ENCODE results near the gene COTL1. TPM values are rescaled to one million over a fixed set of nuclear protein-coding genes. Genes with fewer than 3 reads are reported as not detected.

COTL1 gene
- total RNA-seq, 1 donor from 2014 or later = 359 TPM

- no peaks in the 10 kb centered on the region for H3K9me3 ChIP-seq (ENCODE audit: insufficient read depth, low read depth, low read length)
- H3K36me3 ChIP-seq (ENCODE audit: insufficient read depth, low read length) = peaks cover 21% of the 10 kb centered on the region
- H3K9ac ChIP-seq (ENCODE audit: low read length) = peak overlapping the region; percentile 81
- H3K27ac ChIP-seq (ENCODE audit: low read depth, low read length) = no peak overlapping the region
- H3K27me3 ChIP-seq (ENCODE audit: insufficient read depth, low read length) = no peaks in the 10 kb centered on the region
- H4K20me1 ChIP-seq (ENCODE audit: insufficient read depth, low read length) = peaks cover 74% of the 10 kb centered on the region
- FAIRE-seq = no peak
- no peaks in the 10 kb centered on the region for H3K27me3 Mint-ChIP-seq (ENCODE audit: low read depth, unreplicated experiment)
- H3K4me1 Mint-ChIP-seq (ENCODE audit: low read depth, unreplicated experiment) = peaks cover 44% of the 10 kb centered on the region
- no peaks in the 10 kb centered on the region for H3K9me3 Mint-ChIP-seq (ENCODE audit: unreplicated experiment)
- peak overlapping the region; percentile 97 for H3K4me3 Mint-ChIP-seq (ENCODE audit: unreplicated experiment)
- DNase-seq (ENCODE audit: low read depth) = no peak
- peak overlapping the region; percentile 94 for H3K4me2 ChIP-seq (ENCODE audit: low read length)
- H3K27ac Mint-ChIP-seq (ENCODE audit: unreplicated experiment) = peak overlapping the region; percentile 4
- H3K79me2 ChIP-seq (ENCODE audit: insufficient read depth, low read length) = peaks cover 75% of the 10 kb centered on the region
- peaks cover 23% of the 10 kb centered on the region for H3K36me3 Mint-ChIP-seq (ENCODE audit: low read depth, unreplicated experiment)
- TF ChIP-seq, protein P1, sequence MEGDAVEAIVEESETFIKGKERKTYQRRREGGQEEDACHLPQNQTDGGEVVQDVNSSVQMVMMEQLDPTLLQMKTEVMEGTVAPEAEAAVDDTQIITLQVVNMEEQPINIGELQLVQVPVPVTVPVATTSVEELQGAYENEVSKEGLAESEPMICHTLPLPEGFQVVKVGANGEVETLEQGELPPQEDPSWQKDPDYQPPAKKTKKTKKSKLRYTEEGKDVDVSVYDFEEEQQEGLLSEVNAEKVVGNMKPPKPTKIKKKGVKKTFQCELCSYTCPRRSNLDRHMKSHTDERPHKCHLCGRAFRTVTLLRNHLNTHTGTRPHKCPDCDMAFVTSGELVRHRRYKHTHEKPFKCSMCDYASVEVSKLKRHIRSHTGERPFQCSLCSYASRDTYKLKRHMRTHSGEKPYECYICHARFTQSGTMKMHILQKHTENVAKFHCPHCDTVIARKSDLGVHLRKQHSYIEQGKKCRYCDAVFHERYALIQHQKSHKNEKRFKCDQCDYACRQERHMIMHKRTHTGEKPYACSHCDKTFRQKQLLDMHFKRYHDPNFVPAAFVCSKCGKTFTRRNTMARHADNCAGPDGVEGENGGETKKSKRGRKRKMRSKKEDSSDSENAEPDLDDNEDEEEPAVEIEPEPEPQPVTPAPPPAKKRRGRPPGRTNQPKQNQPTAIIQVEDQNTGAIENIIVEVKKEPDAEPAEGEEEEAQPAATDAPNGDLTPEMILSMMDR (IDR thresholded peaks at IDR 0.05; ENCODE audit: insufficient read depth, low read depth, low read length) = no peak
- no peak for TF ChIP-seq EZH2 (IDR thresholded peaks at IDR 0.05; ENCODE audit: insufficient read depth, low read length)
- H3K4me1 ChIP-seq (ENCODE audit: insufficient read depth, low read length) = peaks cover 27% of the 10 kb centered on the region
- H3K4me3 ChIP-seq (ENCODE audit: insufficient read depth, low read depth, low read length) = peak overlapping the region; percentile 85
- no peak overlapping the region for H2AFZ ChIP-seq (ENCODE audit: low read depth, low read length)
Observed at GRCh38 chr16:84614968-84615813, 2.7 kb downstream of the COTL1 start.

DNA sequence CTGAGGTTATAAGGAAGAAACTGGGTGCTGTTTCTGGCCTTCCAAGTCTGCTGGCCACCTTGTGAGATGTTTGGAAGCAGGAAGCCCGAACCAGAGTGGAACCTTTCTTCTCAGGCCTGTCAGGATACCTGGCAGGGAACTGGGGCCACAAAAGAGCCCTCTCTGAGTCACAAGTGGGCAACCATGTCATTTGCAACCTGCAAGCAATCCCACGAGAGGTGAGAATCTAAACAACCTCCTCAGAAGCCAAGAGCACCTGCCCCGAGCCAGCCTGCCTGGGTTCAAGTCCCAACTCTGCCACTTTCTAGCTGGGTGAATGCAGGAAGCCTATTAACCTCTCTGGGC lies 3.3 kb downstream of the COTL1 start:
- Histone ChIP-seq H2AFZ (ENCODE audit: low read depth, low read length) (no peak overlapping the region), H3K27ac (ENCODE audit: low read depth, low read length) (no peak overlapping the region), H3K4me2 (ENCODE audit: low read length) (peak overlapping the region; percentile 94), H3K4me1 (ENCODE audit: insufficient read depth, low read length) (peaks cover 26% of the 10 kb centered on the region), H3K27me3 (ENCODE audit: insufficient read depth, low read length) (no peaks in the 10 kb centered on the region), H3K79me2 (ENCODE audit: insufficient read depth, low read length) (peaks cover 81% of the 10 kb centered on the region), H3K9me3 (ENCODE audit: insufficient read depth, low read depth, low read length) (no peaks in the 10 kb centered on the region), H3K36me3 (ENCODE audit: insufficient read depth, low read length) (peaks cover 26% of the 10 kb centered on the region), H4K20me1 (ENCODE audit: insufficient read depth, low read length) (peaks cover 80% of the 10 kb centered on the region), H3K9ac (ENCODE audit: low read length) (peak overlapping the region; percentile 81), H3K4me3 (ENCODE audit: insufficient read depth, low read depth, low read length) (no peak overlapping the region)
- Mint-ChIP-seq H3K27me3 (ENCODE audit: low read depth, unreplicated experiment) (no peaks in the 10 kb centered on the region), H3K36me3 (ENCODE audit: low read depth, unreplicated experiment) (peaks cover 25% of the 10 kb centered on the region), H3K27ac (ENCODE audit: unreplicated experiment) (no peak overlapping the region), H3K9me3 (ENCODE audit: unreplicated experiment) (no peaks in the 10 kb centered on the region), H3K4me1 (ENCODE audit: low read depth, unreplicated experiment) (peaks cover 44% of the 10 kb centered on the region), H3K4me3 (ENCODE audit: unreplicated experiment) (peak overlapping the region; percentile 97)
- TF ChIP-seq EZH2 (IDR thresholded peaks at IDR 0.05; ENCODE audit: insufficient read depth, low read length) = no peak
- TF ChIP-seq, protein P1 (IDR thresholded peaks at IDR 0.05; ENCODE audit: insufficient read depth, low read depth, low read length) = no peak
- DNase-seq (ENCODE audit: low read depth) (no peak), FAIRE-seq (no peak)

DNA sequence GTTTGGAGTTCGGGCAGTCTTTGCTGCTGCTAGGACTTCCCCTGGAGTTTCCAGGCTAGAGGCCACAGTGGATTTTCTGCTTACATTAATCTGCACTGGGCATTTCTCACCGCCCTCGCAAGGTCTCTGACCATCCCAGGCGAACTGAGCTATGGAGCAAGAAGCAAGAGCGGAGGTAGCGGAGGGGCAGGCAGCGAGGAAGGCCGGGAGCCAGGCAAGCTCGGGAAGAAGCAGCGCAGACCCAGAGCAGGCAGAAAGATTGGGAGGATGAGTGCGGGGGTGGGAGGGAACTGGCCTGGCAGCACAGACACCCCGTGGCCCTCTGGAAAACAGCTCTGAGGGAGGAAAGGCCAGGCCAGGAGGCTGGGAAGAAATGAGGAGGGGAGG lies 3.8 kb downstream of the COTL1 start:
- H3K4me3 ChIP-seq (ENCODE audit: insufficient read depth, low read depth, low read length) = no peak overlapping the region
- H3K36me3 Mint-ChIP-seq (ENCODE audit: low read depth, unreplicated experiment) = peaks cover 25% of the 10 kb centered on the region
- peak overlapping the region; percentile 59 for H3K27ac Mint-ChIP-seq (ENCODE audit: unreplicated experiment)
- no peaks in the 10 kb centered on the region for H3K9me3 Mint-ChIP-seq (ENCODE audit: unreplicated experiment)
- H3K4me3 Mint-ChIP-seq (ENCODE audit: unreplicated experiment) = peak overlapping the region; percentile 97
- H3K79me2 ChIP-seq (ENCODE audit: insufficient read depth, low read length) = peaks cover 86% of the 10 kb centered on the region
- no peaks in the 10 kb centered on the region for H3K9me3 ChIP-seq (ENCODE audit: insufficient read depth, low read depth, low read length)
- peaks cover 85% of the 10 kb centered on the region for H4K20me1 ChIP-seq (ENCODE audit: insufficient read depth, low read length)
- TF ChIP-seq EZH2 (IDR thresholded peaks at IDR 0.05; ENCODE audit: insufficient read depth, low read length) = no peak
- TF ChIP-seq, protein P1 (IDR thresholded peaks at IDR 0.05; ENCODE audit: insufficient read depth, low read depth, low read length) = no peak
- no peak overlapping the region for H2AFZ ChIP-seq (ENCODE audit: low read depth, low read length)
- H3K4me1 Mint-ChIP-seq (ENCODE audit: low read depth, unreplicated experiment) = peaks cover 40% of the 10 kb centered on the region
- no peak overlapping the region for H3K27ac ChIP-seq (ENCODE audit: low read depth, low read length)
- no peaks in the 10 kb centered on the region for H3K27me3 Mint-ChIP-seq (ENCODE audit: low read depth, unreplicated experiment)
- H3K9ac ChIP-seq (ENCODE audit: low read length) = no peak overlapping the region
- H3K36me3 ChIP-seq (ENCODE audit: insufficient read depth, low read length) = peaks cover 26% of the 10 kb centered on the region
- H3K27me3 ChIP-seq (ENCODE audit: insufficient read depth, low read length) = no peaks in the 10 kb centered on the region
- H3K4me2 ChIP-seq (ENCODE audit: low read length) = peak overlapping the region; percentile 94
- DNase-seq (ENCODE audit: low read depth) (no peak), FAIRE-seq (no peak)
- peaks cover 21% of the 10 kb centered on the region for H3K4me1 ChIP-seq (ENCODE audit: insufficient read depth, low read length)

All from astrocyte (in vitro differentiated cells and primary cell).